Heart right ventricle (tissue), 16 donors: Measurements from ENCODE around the gene STRIP1. TPM values are rescaled to one million over a fixed set of nuclear protein-coding genes. Genes with fewer than 3 reads are reported as not detected.
A peak's percentile ranks its signal among the peaks of the same experiment; 100 is the strongest.

Experiments used
- ATAC-seq, 8 donors: fragments of 200-7000 bp; cut with Tn5 transposase; one replicate each; pipeline ENCODE4 v1.9.1; 2020; ENCODE audit warnings: mild to moderate bottlenecking in 8 of 8, moderate library complexity in 8 of 8, moderate number of reproducible peaks in 1 of 8
- DNase-seq, 2 donors: peaks; one replicate each; pipeline ENCODE4 v3.0.0-alpha.2; 2020
- H3K27ac ChIP-seq, 10 donors: fragments of 200-600 bp; sonication (generic) in 2 of 10; one replicate each; pipeline versions ENCODE4 v1.5.0 to v1.8.0; 2020 to 2022; ENCODE audit warnings: mild to moderate bottlenecking in 3 of 10
- H3K27me3 ChIP-seq, 7 donors: fragments of 200-600 bp; one replicate each; pipeline ENCODE4 v1.8.0; 2021 to 2022; ENCODE audit warnings: mild to moderate bottlenecking in 2 of 7
- H3K36me3 ChIP-seq, 9 donors: fragments of 200-600 bp; sonication (generic) in 1 of 9; one replicate each; pipeline versions ENCODE4 v1.5.0 to v1.8.0; 2020 to 2022; ENCODE audit warnings: mild to moderate bottlenecking in 2 of 9
- H3K4me1 ChIP-seq, 9 donors: fragments of 200-600 bp; sonication (generic) in 1 of 9; one replicate each; pipeline versions ENCODE4 v1.5.0 to v1.8.0; 2020 to 2022; ENCODE audit warnings: mild to moderate bottlenecking in 4 of 9
- H3K4me3 ChIP-seq, 10 donors: fragments of 200-600 bp; sonication (generic) in 2 of 10; one replicate each; pipeline versions ENCODE4 v1.5.0 to v1.8.0; 2020 to 2022; ENCODE audit warnings: mild to moderate bottlenecking in 7 of 10, moderate library complexity in 2 of 10
- H3K9me3 ChIP-seq, 11 donors: fragments of 200-600 bp in 10 of 11; sonication (generic) in 2 of 11; one replicate each; pipeline versions ENCODE4 v1.5.0 to v1.8.0; 2013 to 2022; ENCODE audit warnings: mild to moderate bottlenecking in 2 of 11, control low read depth in 1 of 11, moderate library complexity in 1 of 11
- WGBS, 2 donors: extraction: QIAGEN DNeasy Blood & Tissue Kit; methylation state at CpG; one replicate each; pipeline ENCODE4 v1.1.7; 2013; ENCODE audit warnings: inconsistent platforms in 1 of 2; 5-methylcytosine and 5-hydroxymethylcytosine counted together
- intact Hi-C, 10 donors: fragments of 100-400 bp; cut with DNase I; formaldehyde crosslinking; loops; one replicate each; pipeline versions ENCODE4 v1.11.1 to v1.14.2; 2022
- polyA plus RNA-seq, 2 donors: library from polyadenylated mRNA; stranded (reverse); fragments of 200-250 nt; gene quantifications; one replicate each; pipeline ENCODE4 v1.2.3, GENCODE V29; 2013
- total RNA-seq, 10 donors: library from RNA; stranded (reverse); fragmentation: NEBNext Ultra II Directional in 3 of 10; extraction: Animal tissue kit (Norgen Biotek cat#: 25700) in 3 of 10; gene quantifications; one replicate each; pipeline versions ENCODE4 v1.2.1 to v1.2.4, GENCODE V29; 2021 to 2023
- TF ChIP-seq, protein P1 (sequence below), 9 donors: fragments of 200-600 bp; sonication (generic) in 2 of 9; IDR thresholded peaks; one replicate each; pipeline versions ENCODE4 v1.5.0 to v1.8.0; 2021 to 2022; ENCODE audit warnings: antibody characterized with exemption in 9 of 9, mild to moderate bottlenecking in 5 of 9, moderate library complexity in 1 of 9
- donor health status: Arrhythmogenic right ventricular cardiomyopathy.
- donor health status: ischemic (EF 13 %, LVEDD 7.1; RV severe dilation, severe dysfunction).
- donor health status: healthy with polysubstance abuse.
- donor health status: DM: no; HTN: yes; CAD: no.
- donor health status: DM: no; HTN: no; CAD: no.
- donor health status: ischemic (EF 25% LVEDD 6.9; RV normal size, moderate dysfunction).
- donor health status: ischemic (EF 25% LVEDD 5.7; RV mildly dilated, moderate dysfunction).
- donor health status: healthy.
- donor health status: DM: yes; HTN: yes; CAD: no.
- donor health status: Ischemic cardiomyopathy.
- donor health status: ischemic (EF 35%, LVEDD 5.7; RV mildly dilated, moderate dysfunction).
- donor health status: nonischemic (EF 11% LVEDD 7.7; RV severe dilation, severe dysfunction).
- donor health status: DM: yes; HTN: yes; CAD: no.
- donor health status: PGD.
- donor health status: ischemic (EF 29% LVEDD 5.4; RV normal size, mild dysfunction).
- donor health status: nonischemic (EF 23%, LVEDD 6.1; RV moderate dilation, normal function).

The STRIP1 gene
- total and polyA plus RNA-seq, 12 donors: 10.3 to 23.2 (median 18.5) TPM

GRCh38 chr1:110055493-110056284 is 21.3 kb downstream of the STRIP1 start:
- Histone ChIP-seq H3K27ac (no peak overlapping the region), H3K4me1 (peaks cover 0 to 29% (median 7%) of the 10 kb centered on the region in 9 donors), H3K9me3 (no peaks in the 10 kb centered on the region), H3K4me3 (no peak overlapping the region), H3K27me3 (no peaks in the 10 kb centered on the region), H3K36me3 (peaks cover 0 to 94% (median 54%) of the 10 kb centered on the region in 9 donors)
- no peak for DNase-seq
- no peak for ATAC-seq
- TF ChIP-seq, protein P1, sequence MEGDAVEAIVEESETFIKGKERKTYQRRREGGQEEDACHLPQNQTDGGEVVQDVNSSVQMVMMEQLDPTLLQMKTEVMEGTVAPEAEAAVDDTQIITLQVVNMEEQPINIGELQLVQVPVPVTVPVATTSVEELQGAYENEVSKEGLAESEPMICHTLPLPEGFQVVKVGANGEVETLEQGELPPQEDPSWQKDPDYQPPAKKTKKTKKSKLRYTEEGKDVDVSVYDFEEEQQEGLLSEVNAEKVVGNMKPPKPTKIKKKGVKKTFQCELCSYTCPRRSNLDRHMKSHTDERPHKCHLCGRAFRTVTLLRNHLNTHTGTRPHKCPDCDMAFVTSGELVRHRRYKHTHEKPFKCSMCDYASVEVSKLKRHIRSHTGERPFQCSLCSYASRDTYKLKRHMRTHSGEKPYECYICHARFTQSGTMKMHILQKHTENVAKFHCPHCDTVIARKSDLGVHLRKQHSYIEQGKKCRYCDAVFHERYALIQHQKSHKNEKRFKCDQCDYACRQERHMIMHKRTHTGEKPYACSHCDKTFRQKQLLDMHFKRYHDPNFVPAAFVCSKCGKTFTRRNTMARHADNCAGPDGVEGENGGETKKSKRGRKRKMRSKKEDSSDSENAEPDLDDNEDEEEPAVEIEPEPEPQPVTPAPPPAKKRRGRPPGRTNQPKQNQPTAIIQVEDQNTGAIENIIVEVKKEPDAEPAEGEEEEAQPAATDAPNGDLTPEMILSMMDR (IDR thresholded peaks at IDR 0.05): no peak
- intact Hi-C loops: loop anchor here in 4 of 10 donors (2.0 to 10.0 kb wide), 4 partner anchors 47 to 129 kb away; no protein-coding TSS in a partner anchor
- 93% methylated on average over 5 of the region's 5 CpGs for WGBS, 2 donors

DNA sequence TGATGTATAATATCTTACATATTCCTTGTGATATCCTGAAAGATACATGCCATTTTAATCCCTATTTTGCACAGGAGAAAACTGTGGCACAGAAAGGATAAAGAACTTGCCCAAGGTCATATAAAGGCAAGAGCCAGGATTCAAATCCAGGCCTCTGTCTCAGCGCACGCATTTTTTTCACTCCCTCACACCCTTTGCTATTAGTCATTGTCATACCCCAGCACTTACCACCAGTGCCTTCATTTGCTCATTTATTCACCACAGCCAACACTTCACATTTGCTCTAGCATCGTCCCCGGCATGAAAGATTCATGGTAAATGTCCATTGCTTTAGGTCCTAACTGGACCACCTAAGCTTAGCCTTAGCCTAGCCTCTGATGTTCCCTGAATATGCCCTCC is 21.9 kb downstream of the STRIP1 start:
- Histone ChIP-seq H3K9me3 (no peaks in the 10 kb centered on the region), H3K27me3 (no peaks in the 10 kb centered on the region), H3K36me3 (peaks cover 0 to 88% (median 50%) of the 10 kb centered on the region in 9 donors), H3K4me1 (peaks cover 0 to 23% (median 5%) of the 10 kb centered on the region in 9 donors), H3K27ac (no peak overlapping the region), H3K4me3 (no peak overlapping the region)
- ATAC-seq (no peak), DNase-seq (no peak)
- TF ChIP-seq, protein P1 (IDR thresholded peaks at IDR 0.05): no peak
- intact Hi-C loops: loop anchor here in 3 of 10 donors (5.0 to 10.0 kb wide), 3 partner anchors 46 to 129 kb away; no protein-coding TSS in a partner anchor
- 94% methylated on average over 4 of the region's 4 CpGs for WGBS, 2 donors

DNA sequence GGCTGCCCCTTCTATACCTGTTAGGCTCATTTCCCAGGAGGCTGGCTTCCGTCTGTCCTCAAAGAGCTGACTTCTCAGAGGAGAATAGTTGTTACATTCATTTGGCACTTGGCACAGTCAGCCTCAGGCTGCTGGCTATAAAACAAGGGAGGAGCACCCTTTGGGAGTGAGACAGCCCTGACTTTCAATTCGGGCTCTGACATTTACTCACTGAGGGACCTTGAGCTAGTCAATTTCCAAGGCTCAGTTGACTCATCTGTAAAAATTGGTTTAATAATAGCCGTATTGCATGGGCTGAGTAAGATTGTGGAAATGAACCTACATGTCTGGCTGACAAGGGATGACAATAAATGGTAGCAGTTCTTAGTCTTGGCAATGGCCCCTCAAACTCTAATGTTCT is 22.4 kb downstream of the STRIP1 start:
- intact Hi-C loops: loop anchor here in 3 of 10 donors (5.0 to 10.0 kb wide), 3 partner anchors 46 to 128 kb away; no protein-coding TSS in a partner anchor
- Histone ChIP-seq H3K9me3 (no peaks in the 10 kb centered on the region), H3K4me1 (peaks cover 0 to 18% (median 5%) of the 10 kb centered on the region in 9 donors), H3K27ac (no peak overlapping the region), H3K27me3 (no peaks in the 10 kb centered on the region), H3K36me3 (peaks cover 0 to 86% (median 45%) of the 10 kb centered on the region in 9 donors), H3K4me3 (no peak overlapping the region)
- TF ChIP-seq, protein P1 (IDR thresholded peaks at IDR 0.05): no peak
- WGBS, 2 donors: 52 to 67% methylated on average over 3 of the region's 3 CpGs
- ATAC-seq (peak in 1 of 8 donors; percentile 57), DNase-seq (no peak)

GRCh38 chr1:110057963-110058518 is 23.6 kb downstream of the STRIP1 start:
- no peak for ATAC-seq
- Histone ChIP-seq H3K27me3 (no peaks in the 10 kb centered on the region), H3K9me3 (no peaks in the 10 kb centered on the region), H3K27ac (no peak overlapping the region), H3K36me3 (peaks cover 0 to 73% (median 34%) of the 10 kb centered on the region in 9 donors), H3K4me3 (no peak overlapping the region), H3K4me1 (peaks cover 0 to 19% (median 5%) of the 10 kb centered on the region in 9 donors)
- TF ChIP-seq, protein P1 (IDR thresholded peaks at IDR 0.05): no peak
- intact Hi-C loops: loop anchor here in 3 of 10 donors (5.0 to 10.0 kb wide), 3 partner anchors 44 to 127 kb away; no protein-coding TSS in a partner anchor
- WGBS, 2 donors: 71 to 77% methylated on average over 7 of the region's 7 CpGs
- DNase-seq: no peak
